HEK293T (cell line): ENCODE results near the gene C15orf61.

Source experiments
- ARNT ChIP-seq: fragments of 450-650 bp; IDR thresholded peaks from 2 replicates; pipeline ENCODE4 v1.6.1; 2017; ENCODE audit warnings: mild to moderate bottlenecking
- CTBP1 ChIP-seq: fragments of 450-650 bp; IDR thresholded peaks from 2 replicates; pipeline ENCODE4 v1.6.1; 2016; ENCODE audit warnings: borderline replicate concordance
- FOXA1 ChIP-seq: fragments of 450-650 bp; IDR thresholded peaks from 2 replicates; pipeline ENCODE4 v1.6.1; 2016; ENCODE audit warnings: mild to moderate bottlenecking
- FOXK2 ChIP-seq: fragments of 450-650 bp; IDR thresholded peaks from 2 replicates; pipeline ENCODE4 v1.6.1; 2016; ENCODE audit warnings: mild to moderate bottlenecking
- FOXM1 ChIP-seq: fragments of 450-650 bp; IDR thresholded peaks from 2 replicates; pipeline ENCODE4 v1.6.1; 2017; ENCODE audit warnings: mild to moderate bottlenecking, borderline replicate concordance
- HDGF ChIP-seq: fragments of 450-650 bp; IDR thresholded peaks from 2 replicates; pipeline ENCODE4 v1.6.1; 2017; ENCODE audit warnings: antibody characterized with exemption, borderline replicate concordance
- L3MBTL2 ChIP-seq: fragments of 450-650 bp; conservative IDR thresholded peaks from 2 replicates; pipeline ENCODE4 v1.6.1; 2016; ENCODE audit warnings: mild to moderate bottlenecking
- LEF1 ChIP-seq: fragments of 450-650 bp; IDR thresholded peaks from 2 replicates; pipeline ENCODE4 v1.6.1; 2017; ENCODE audit warnings: mild to moderate bottlenecking, borderline replicate concordance
- NFRKB ChIP-seq: fragments of 450-650 bp; IDR thresholded peaks from 2 replicates; pipeline ENCODE4 v1.6.1; 2016; ENCODE audit warnings: mild to moderate bottlenecking, moderate library complexity
- SP1 ChIP-seq: fragments of 450-650 bp; IDR thresholded peaks from 2 replicates; pipeline ENCODE4 v1.6.1; 2017
- SUZ12 ChIP-seq: fragments of 450-650 bp; IDR thresholded peaks from 2 replicates; pipeline ENCODE4 v1.6.1; 2016; ENCODE audit warnings: mild to moderate bottlenecking
- TARDBP ChIP-seq: fragments of 450-650 bp; IDR thresholded peaks from 2 replicates; pipeline ENCODE4 v1.6.1; 2016

DNA sequence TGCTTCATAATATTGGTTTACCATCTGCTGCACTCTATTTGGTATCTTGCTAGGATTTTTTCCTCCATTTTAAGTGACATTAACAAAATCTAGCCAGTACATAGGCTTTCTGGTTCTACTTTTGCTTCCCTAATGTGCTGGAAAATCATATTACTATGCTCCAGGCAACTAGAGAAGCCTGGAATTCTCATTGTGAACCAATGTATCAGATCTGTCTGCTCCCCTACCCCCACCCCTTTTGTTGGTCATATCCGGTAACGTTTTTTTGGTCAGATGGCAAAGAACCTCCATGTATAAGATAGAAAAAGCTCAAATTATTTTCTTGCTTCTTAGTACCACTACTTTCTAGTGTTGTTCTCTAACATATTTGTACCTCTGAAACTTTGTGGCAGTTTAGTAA is 38.6 kb downstream of the C15orf61 start:
- TF ChIP-seq HDGF = no peak
- TF ChIP-seq FOXK2 = no peak
- no peak for TF ChIP-seq TARDBP
- TF ChIP-seq FOXA1 = no peak
- no peak for TF ChIP-seq NFRKB
- TF ChIP-seq SUZ12 = no peak
- no peak for TF ChIP-seq CTBP1
- TF ChIP-seq L3MBTL2 = no peak
- TF ChIP-seq LEF1 = no peak
- no peak for TF ChIP-seq FOXM1
- TF ChIP-seq ARNT = no peak
- TF ChIP-seq SP1 = no peak
